Measurements from ENCODE around the gene THSD8. TPM values are rescaled to one million over a fixed set of nuclear protein-coding genes. Genes with fewer than 3 reads are reported as not detected.

Gene THSD8
- total RNA-seq, 2 experiments from 2014 or later, result 31.1 to 36.2 TPM

DNA sequence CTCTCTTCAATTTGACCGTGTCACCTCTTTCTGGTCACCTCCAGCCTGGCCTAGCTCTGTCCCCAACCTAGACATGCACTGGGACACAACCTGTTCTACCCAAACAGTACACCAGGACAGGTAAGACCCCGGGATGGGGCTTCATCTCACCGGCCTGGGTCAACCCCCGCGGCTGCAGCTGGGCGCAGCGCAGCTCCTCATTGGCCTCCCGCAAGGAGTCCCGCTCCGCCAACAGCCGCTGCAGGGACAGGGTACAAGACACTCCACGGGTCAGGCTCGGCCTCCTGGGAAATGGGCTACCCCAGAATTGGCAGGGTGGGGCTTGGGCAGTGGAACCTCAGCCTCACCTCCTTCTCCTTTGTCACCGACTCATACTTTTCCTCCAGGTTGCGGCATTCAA is 34.2 kb upstream of the THSD8 start:
- ATAC-seq (no peak), DNase-seq (no peak)
- intact Hi-C loops (cut with micrococcal nuclease), result no loop called here
- no peaks in the 10 kb centered on the region for H3K9me3 Mint-ChIP-seq
- POLR2A ChIA-PET, result interaction anchor here (0.6 to 0.8 kb wide), 4 partner anchors 11 to 29 kb away, joined by 3 read pairs; partner anchors contain the start of gene JUNB
- H3K27ac Mint-ChIP-seq, result no peak overlapping the region
- H3K4me1 Mint-ChIP-seq (ENCODE audit: low read depth), result peaks cover 3% of the 10 kb centered on the region
- H3K36me3 Mint-ChIP-seq (ENCODE audit: low read depth), result peaks cover 2% of the 10 kb centered on the region
- H3K4me3 Mint-ChIP-seq, result no peak overlapping the region
- CTCF ChIA-PET, result interaction anchor here (1.0 to 17.4 kb wide), 6 partner anchors 10 to 109 kb away, joined by 3 to 480 read pairs (median 21); partner anchors contain the start of genes JUNB, PRDX2 and THSD8
- H3K27me3 Mint-ChIP-seq, result no peaks in the 10 kb centered on the region
- TF ChIP-seq CTCF (IDR thresholded peaks at IDR 0.05), result no peak

- ATAC-seq, result peak; percentile 91
These were observed 32.2 kb upstream of the THSD8 start for GRCh38 chr19:12769689-12770088.

GRCh38 chr19:12770922-12771321 is 30.9 kb upstream of the THSD8 start:
- intact Hi-C loops (cut with micrococcal nuclease), result no loop called here
- TF ChIP-seq CTCF (IDR thresholded peaks at IDR 0.05), result no peak
- ATAC-seq (no peak), DNase-seq (no peak)
- Mint-ChIP-seq H3K9me3 (no peaks in the 10 kb centered on the region), H3K36me3 (ENCODE audit: low read depth) (peaks cover 2% of the 10 kb centered on the region), H3K27me3 (no peaks in the 10 kb centered on the region), H3K27ac (no peak overlapping the region), H3K4me3 (no peak overlapping the region), H3K4me1 (ENCODE audit: low read depth) (peaks cover 13% of the 10 kb centered on the region)
- CTCF ChIA-PET, result interaction anchor here (5.9 to 17.4 kb wide), 2 partner anchors 13 to 26 kb away, joined by 62 to 480 read pairs; partner anchors contain the start of genes JUNB, PRDX2 and THSD8
- POLR2A ChIA-PET, result interaction anchor here (1.2 kb wide), 1 partner anchor 21 kb away, joined by 3 read pairs; the partner anchor contains the start of gene JUNB

More at GRCh38 chr19:12769689-12770088, 32.2 kb upstream of the THSD8 start:
- H3K4me1 Mint-ChIP-seq (ENCODE audit: low read depth), result peaks cover 12% of the 10 kb centered on the region
- no peaks in the 10 kb centered on the region for H3K9me3 Mint-ChIP-seq
- H3K36me3 Mint-ChIP-seq (ENCODE audit: low read depth), result peaks cover 2% of the 10 kb centered on the region
- no peak for TF ChIP-seq CTCF (IDR thresholded peaks at IDR 0.05)
- POLR2A ChIA-PET, result interaction anchor here (0.8 kb wide), 1 partner anchor 25 kb away, joined by 4 read pairs; no protein-coding TSS in a partner anchor
- H3K4me3 Mint-ChIP-seq, result peak overlapping the region; percentile 49
- no peaks in the 10 kb centered on the region for H3K27me3 Mint-ChIP-seq
- intact Hi-C loops (cut with micrococcal nuclease), result no loop called here
- CTCF ChIA-PET, result interaction anchor here (0.6 to 17.4 kb wide), 5 partner anchors 9 to 78 kb away, joined by 3 to 480 read pairs (median 10); partner anchors contain the start of genes JUNB, PRDX2, RNASEH2A and THSD8
- peak; percentile 84 for DNase-seq
- no peak overlapping the region for H3K27ac Mint-ChIP-seq

- no peaks in the 10 kb centered on the region for H3K27me3 Mint-ChIP-seq
- H3K4me1 Mint-ChIP-seq (ENCODE audit: low read depth), result peaks cover 16% of the 10 kb centered on the region
- no peaks in the 10 kb centered on the region for H3K36me3 Mint-ChIP-seq (ENCODE audit: low read depth)
- H3K9me3 Mint-ChIP-seq, result no peaks in the 10 kb centered on the region
- ChIA-PET CTCF (interaction anchor here (1.2 to 5.9 kb wide), 5 partner anchors 9 to 193 kb away, joined by 4 to 62 read pairs (median 5); partner anchors contain the start of genes PRDX2 and THSD8), POLR2A (interaction anchor here (0.9 to 1.6 kb wide), 5 partner anchors 14 to 39 kb away, joined by 3 to 5 read pairs (median 3); partner anchors contain the start of genes GET3 and JUNB)
- DNase-seq, result no peak
- intact Hi-C loops (cut with micrococcal nuclease), result no loop called here
- ATAC-seq, result no peak
- TF ChIP-seq CTCF (IDR thresholded peaks at IDR 0.05), result no peak
- H3K27ac Mint-ChIP-seq, result no peak overlapping the region
- H3K4me3 Mint-ChIP-seq, result no peak overlapping the region
These were observed 29.5 kb upstream of the THSD8 start for GRCh38 chr19:12772323-12772722.

GRCh38 chr19:12773571-12773970 is 28.3 kb upstream of the THSD8 start:
- Mint-ChIP-seq H3K4me3 (peak overlapping the region; percentile 2), H3K27me3 (no peaks in the 10 kb centered on the region), H3K9me3 (no peaks in the 10 kb centered on the region), H3K4me1 (ENCODE audit: low read depth) (peaks cover 23% of the 10 kb centered on the region), H3K36me3 (ENCODE audit: low read depth) (no peaks in the 10 kb centered on the region), H3K27ac (peak overlapping the region; percentile 3)
- no peak for ATAC-seq
- CTCF ChIA-PET, result interaction anchor here (0.9 to 5.9 kb wide), 9 partner anchors 8 to 192 kb away, joined by 3 to 62 read pairs (median 5); partner anchors contain the start of genes PRDX2 and THSD8
- intact Hi-C loops (cut with micrococcal nuclease), result no loop called here
- no peak for DNase-seq
- no peak for TF ChIP-seq CTCF (IDR thresholded peaks at IDR 0.05)
- POLR2A ChIA-PET, result interaction anchor here (0.6 to 3.0 kb wide), 5 partner anchors 16 to 48 kb away, joined by 3 to 15 read pairs (median 4); partner anchors contain the start of genes GET3 and JUNB

Data from activated CD8-positive, alpha-beta T cell treated with anti-CD3 and anti-CD28 coated beads for 36 hours (primary cell).